HG02981 (cell line): ENCODE measurements around the gene ITGA11.

Experiments used
- ATAC-seq: cut with Tn5 transposase; IDR thresholded peaks from one replicate; pipeline ENCODE4 v1.9.1; 2021; ENCODE audit warnings: mild to moderate bottlenecking, moderate library complexity; ENCODE audit not compliant: unreplicated experiment

Gene ITGA11

DNA sequence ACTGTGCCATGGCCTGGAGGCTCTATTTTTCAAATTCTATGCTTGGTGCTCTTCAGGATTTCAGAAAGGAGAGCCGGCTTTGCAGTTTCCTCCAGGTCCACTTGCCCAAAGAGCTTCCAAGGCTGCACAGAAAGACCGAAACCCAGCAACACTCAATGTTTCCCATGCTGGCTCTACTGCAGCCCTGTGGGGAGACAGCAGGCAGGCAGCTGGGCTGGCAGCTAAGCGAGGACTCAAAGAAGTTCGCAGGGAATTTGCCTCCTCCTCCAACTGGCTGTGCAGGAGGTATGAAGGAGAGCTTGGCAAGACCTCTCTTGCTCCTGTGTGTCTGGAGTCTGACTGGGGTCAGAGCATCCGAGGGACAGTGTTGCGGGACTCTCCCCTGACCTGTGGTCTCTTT is 17.4 kb upstream of the ITGA11 start:
- ATAC-seq = no peak

DNA sequence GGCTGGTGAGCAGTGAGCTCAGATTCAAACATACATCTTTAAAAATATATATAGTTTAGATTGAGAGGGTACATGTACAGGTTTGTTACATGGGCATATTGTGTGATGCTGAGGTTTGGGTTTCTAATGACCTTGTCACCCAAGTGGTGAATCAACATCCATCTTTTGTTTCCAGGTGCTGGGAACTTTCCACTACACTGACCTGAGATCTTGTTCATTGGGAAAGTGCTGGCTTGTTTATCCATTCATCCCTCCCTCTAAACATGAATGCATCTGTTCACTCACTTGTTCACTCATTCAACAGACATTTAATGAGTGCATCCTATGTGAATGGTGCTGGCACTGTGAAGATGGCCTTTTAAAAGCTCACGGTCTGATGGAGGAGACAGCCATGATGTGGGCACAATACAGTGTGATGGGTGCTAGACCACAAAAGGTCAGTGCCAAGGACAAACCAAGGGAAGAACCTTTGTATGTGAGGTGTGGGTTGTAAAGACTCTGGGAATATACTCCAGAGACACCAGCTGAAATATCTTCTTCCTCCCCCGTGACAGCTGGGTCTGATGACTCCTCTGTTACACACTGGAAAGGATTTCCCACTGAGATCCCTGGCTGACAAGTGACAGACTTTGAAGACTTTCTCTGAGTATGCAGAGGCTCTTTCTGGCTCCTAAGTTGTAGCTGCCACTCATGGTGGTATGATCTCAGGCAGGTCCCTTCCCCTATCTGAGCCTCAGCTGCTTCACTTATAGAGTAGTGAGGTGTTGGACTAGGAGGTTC is 16.2 kb upstream of the ITGA11 start:
- no peak for ATAC-seq

DNA sequence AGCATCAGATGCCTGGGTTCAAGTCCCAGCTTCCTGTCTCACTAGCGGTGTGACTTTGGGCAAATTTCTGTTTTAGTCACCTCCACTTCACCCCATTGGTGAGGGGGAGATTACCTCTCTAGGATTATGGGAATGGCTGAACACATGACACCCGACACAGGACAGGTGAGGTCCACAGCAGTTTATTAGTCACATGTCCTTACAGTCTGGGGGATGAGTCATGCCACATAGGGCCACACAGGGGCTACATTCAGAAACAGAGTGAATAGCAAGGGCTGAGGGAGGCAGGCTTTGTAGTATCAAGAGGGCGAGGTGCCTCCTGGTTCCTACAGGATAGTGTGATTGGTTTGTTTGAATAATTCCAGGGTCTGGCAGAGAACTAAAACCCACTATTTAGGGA is 15.2 kb upstream of the ITGA11 start:
- ATAC-seq = no peak

DNA sequence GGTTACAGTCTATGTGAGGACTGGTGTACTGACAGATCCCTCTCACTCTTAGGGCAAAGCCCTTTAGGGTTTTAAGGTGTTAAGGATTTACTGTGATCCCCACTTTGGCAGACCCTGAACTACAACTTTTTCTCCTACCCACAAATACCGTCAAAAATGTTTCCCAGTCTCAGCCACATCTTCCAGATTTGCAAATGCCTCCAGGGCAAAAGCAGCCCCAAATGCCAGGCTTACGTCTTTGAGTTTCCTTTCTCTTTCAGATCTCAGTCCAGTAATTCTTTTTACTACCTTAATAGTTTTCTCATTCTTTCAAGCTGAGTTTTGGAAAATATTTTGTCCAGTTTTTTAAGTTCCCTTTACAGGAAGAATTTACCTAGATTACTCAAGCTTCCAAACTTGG is 13.4 kb upstream of the ITGA11 start:
- ATAC-seq = no peak

DNA sequence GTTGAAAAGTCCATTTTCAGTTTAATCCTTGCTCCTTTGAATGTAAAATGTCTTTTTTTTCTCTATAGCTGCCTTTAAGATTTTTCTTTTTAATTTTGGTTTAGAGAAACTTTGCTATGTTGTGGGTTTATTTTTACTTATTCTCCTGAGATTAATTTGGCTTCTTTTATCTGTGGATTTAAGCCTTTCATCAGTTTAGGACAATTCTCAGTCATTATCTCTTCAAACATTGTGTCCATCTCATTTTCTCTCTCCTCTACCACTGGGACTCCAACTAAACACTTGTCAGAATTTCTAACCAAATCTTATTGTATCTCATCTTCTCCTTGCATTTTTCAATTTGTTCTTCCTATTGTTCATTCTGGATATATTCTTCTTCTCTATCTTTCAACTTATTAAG is 12.4 kb upstream of the ITGA11 start:
- no peak for ATAC-seq

DNA sequence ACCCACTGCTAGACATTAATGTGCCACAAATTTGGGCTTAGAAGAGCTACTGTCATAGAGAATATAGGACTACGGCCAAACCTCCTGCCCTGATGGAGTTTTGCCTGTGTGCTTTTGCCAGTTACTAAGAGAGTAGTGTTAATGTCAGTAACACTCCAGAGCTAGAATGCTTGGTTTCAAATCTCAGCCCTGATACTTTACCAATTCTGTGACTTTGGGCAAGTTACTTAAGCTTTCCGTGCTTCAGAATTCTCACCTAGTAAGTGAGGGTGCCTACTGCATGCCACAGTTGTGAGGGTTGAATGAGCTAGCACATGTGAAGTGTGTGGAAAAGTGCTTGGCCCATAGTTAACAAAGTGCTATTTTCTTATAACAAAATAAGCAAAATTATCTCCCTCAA is 10.9 kb upstream of the ITGA11 start:
- no peak for ATAC-seq

DNA sequence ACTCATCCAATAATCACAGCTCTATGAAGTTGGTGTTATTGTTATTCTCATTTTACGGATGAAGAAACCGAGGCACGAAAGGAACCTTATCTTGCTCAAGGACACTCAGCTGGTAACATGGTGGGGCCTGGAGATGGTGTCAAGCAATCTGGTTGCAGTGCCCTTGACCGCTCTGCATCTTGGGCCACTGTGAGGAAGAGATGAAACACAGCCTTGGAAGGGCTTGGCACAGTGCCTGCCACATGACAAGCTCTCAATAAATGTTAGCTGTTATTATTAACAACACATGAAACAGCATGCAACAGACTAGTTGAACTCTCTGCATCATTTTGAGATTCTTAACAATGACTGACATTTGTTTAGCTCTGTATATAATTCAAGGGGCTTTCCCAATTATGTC is 10.1 kb upstream of the ITGA11 start:
- no peak for ATAC-seq

DNA sequence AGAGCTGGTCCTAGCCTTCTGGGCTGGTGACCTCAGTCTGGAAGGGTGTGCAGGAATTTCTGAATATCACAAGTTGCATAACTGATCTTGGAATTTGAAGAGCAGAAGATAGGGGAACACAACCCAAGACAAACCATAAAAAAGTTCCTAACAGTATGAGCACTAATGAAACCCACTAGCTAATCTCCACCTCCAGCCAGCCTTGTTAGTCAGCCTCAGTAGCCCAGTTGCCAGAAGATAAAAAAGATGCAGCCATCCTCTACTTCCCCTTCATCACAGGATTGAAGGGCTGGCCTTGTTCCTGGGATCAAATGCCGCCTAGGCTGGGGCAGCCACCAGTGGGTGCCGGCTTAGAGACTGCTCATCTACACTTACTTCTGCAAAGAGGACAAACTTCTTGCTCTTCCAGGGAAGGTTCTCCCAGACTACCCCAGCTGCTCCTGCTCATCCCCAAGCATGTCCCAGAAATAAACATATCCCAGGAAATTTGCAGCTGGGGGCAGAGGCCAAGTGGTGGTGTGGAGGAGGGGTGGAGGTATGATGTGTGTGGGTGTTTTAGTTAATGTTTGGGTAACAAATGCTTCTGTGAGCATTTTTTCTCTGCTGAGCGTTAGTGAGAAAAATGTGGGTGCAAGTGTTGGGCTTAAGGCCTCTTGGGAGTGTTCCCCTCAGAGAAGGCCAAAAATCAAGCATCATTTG is 9.2 kb upstream of the ITGA11 start:
- ATAC-seq = no peak

DNA sequence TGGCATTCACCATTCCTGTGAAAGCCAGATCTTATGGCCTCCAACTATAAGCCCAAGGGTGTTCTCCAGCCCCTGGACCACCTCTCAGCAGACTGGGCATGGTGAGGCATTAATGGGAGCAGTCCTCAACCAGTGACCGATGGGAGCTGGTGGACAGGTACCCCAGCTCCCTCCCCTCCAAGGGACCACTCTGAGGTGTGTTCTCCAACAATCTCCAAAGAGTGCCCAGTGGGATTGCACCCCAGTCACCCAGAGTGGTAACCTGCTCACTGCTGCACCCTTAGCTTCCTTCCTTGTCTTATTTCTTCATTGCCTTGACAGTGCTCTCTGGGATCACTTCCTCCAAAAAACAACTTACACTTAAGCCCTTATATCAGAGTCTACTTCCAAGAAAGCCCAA is 8.2 kb upstream of the ITGA11 start:
- no peak for ATAC-seq

DNA sequence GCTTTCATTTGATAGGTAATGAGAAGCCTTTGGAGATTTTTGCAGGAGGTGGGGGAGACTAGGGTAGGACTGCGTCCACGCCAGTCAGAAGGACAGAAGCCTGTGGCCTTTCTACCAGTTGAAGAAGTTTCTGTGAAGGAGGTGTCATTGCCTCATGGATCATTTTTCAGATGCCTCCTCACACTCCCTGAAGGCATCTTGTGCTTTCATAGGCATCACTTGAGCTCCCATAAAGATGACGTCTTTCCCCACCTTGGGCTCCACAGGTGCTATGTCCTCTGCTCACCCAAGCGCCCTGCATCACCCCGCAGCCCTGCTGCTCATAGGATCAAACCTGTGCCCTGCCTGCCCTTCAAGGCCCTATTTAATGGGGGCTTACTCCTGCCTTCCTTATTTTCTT is 7.5 kb upstream of the ITGA11 start:
- ATAC-seq = no peak

DNA sequence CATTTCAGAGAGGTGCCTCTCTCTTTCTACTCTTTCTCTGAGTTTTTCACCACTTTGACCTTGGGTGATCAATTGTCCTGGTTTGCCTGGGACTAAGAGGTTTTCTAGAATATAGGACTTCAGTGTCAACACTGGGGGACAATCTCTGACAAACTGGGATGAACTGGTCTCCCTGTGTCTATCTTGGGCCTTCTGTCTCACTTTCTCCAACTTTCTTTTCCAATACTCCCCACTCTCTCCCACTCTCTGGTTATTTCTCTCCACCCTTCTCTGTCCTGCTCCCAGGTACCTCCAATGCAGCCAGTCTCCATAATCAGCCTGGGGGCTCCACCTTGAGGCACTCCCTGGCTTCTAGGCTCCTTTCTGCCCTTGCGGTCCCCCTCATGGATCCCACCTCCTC is 4.7 kb upstream of the ITGA11 start:
- ATAC-seq = no peak

DNA sequence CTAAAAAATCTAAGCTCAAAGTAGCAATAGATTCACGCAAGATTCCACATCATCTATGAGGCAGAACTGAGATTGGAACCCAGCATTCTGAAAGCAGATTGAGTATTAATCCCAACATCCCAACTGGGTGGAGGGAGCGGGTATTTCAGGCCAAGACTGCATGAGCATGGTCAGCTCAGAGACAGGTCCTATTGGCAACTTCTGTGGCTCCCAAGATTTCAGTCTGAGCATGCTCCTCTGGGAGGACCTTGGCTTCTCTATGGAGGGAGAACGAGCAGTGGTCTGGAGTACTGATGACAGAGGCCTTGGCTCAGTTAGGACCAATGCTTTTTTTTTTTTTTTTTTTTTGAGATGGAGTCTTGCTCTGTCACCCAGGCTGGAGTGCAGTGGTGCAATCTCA is 4.0 kb upstream of the ITGA11 start:
- ATAC-seq = no peak

DNA sequence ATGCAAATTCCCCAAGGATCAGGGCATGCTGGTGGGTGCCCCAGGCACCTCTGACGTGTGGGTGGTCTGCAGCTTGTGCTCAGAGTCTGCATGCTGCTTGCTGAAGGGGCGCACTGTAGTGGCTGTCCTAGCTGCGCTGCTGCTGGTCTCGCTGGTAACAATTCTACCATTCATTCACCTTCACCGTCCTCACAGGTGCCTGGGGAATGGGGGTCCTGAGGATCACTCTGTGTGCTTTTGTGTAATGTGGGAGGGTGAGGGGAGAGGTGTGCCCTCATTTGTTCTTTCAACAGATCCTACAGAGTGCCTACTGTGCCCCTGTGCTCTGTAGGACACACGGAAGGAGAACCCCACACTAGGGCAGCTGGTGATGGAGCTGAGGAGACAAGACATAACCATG is 2.1 kb upstream of the ITGA11 start:
- no peak for ATAC-seq

DNA sequence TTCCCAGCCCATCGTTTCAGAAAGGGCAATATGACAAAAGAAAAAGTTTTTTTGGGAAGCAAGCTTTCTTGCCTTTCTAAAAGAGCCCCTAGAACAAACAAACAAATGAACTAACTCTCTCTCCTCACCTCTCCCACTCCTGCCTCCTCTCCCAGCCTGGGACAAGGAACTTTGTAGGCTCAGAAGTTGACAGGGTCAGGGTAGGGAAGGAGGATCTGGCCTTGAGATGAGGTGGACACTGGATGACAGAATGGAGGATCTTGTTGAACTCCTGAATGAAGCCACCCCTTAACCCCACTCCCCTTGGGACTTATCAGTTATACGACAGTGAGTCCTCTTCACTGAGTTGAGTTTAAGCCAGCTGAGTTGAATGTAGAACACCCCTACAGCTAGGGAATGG is 1.6 kb upstream of the ITGA11 start:
- no peak for ATAC-seq

DNA sequence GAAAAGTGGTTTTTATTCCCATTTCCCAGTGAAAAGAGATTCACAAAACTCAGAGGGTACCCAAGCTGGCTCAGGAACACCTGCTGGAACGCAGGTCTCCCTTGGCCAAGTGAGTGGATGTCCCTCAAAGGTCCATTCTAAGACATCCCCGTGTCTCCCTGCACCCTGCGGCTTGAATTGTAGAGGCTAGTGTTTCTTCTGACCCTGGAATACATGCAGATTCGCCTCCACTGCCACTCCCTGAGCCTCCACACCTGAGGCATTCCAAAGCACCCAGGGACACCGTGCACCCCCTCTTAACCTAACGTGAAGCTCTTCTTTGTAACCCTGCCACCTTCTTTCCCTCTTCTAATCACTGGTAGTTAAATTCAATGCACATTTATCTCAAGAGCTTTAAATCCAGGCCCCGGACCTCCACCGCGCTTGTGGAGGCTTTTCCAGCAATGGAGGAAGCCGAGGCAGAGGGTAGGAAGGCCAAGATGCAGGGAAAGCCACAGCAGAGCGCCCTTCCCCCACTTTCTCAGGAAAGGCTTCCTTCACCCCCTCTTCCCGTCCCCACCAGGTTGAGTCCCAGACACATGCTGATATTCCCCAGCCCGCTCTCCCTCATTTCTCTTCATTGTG is 590 bp upstream of the ITGA11 start:
- ATAC-seq = no peak

DNA sequence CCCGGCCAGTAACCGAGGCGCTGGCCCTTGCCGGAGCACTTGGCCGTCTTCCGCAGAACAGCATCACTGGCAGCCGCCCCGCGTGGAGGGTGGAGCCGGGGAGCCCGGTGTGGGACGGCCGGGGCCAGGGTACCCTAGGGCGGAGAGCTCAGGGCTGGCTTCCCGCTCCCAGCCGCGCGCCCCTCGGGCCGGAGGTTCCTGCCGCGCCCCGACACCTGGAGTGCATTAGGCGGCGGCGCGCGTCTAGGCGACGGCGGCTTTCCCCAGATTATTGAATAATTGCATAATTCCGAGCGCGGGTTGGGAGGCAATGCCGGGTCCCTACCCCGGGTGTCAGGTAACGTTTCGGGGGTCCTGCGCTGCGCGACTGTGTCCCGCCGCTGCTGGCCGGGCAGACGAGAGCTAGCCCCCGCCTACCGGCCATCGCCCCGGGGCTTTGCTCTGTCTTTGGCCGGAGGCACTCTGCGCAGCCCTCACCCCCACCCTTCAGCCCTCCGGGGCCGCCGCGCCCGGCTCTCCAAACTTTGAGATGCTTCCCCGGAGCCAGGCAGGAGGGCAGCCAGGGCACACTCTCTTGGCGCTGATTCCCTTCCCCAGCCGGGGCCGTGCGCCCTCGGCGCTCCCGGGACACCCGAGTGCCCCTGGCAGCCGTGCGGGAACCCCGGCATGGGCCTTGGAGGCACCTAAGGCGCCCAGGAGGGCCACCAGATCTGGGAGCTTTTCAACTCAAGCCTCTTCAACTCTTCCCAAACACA is 749 bp downstream of the ITGA11 start:
- ATAC-seq = no peak

DNA sequence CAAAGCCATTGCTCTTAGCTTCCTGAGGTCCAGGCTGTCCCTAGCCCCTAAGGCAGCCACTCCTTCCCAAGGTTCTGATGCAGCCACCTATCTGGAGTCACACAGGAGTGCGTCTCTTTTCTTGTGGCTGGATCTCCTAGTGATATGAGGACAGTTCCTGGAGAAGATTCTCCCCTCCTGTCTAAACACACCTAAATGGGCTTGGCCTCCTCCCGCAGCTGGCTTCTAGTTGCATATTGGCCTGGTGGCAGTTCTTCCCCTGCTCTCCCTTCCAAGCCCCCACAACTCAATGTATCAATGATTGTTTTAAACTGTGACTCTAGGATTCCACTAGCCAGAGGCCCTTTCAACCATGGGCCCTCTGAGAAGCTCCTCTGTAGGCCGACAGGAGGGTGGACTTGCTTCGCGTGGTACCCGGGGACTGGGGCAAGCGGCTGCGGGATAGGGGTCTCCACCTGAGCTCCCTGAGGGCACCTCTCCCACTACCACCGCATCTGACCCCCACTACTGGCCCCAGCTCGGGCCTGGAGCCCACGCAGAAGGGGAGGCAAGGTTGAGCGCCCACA is 1.4 kb downstream of the ITGA11 start:
- ATAC-seq = no peak

DNA sequence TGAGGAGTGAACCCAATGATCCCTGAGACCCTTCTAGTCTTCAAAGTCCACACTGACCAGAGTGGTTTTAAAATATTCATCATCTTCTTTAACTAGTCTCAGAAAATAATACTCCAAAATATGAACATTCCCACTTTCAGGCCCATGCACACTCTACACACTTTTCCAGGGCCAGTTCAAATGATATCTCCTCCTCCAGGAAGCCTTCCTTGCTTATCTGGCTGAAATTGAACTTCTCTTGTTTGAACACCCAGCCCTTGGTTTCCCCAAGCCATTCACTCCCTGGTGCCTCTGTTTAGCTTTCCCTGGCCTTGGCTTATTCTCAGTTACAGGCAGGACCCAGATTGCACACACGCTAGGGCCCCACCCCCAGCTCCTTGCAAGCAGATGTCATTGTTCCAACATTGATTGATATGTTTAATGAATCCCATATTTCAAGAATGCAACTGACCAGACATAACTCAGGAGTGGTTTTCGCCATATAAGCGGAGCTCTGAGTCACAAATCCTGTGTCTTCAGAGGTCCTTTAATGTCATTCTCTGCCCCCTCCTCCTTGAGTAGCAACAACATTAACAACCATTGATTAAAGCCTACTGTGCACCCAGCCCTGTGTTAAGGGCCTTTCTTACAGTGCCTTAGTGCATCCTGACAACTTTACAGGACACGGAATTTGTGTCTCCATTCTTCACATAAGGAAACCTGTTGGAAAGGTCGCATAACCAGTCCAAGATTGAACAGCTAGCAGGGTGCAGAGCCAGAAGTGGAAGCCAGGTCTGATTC is 2.1 kb downstream of the ITGA11 start:
- ATAC-seq = no peak

DNA sequence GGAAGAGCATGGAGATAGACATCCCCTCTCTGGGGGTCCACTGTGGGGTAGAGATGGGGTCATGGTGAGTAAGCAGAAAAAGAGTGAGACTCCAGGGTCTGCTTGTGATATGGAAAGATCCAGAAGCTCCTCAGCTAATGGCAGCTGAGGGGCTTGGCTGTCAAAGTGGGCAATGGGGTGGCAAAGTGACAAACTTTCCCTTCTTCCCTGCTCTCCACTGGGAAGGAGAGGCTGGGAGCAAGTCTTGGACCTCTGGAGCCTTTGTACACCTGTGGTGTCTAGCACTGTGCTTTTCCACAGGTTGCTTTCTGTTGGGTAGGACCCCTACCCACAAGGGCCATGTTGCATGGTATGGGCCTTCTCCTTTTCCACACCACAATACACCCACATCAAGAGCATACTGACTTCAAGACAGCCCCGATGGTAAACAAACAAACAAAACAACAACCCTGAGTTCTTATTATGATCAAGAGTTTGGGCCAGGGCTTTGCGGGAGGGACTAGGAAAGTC is 3.5 kb downstream of the ITGA11 start:
- no peak for ATAC-seq

DNA sequence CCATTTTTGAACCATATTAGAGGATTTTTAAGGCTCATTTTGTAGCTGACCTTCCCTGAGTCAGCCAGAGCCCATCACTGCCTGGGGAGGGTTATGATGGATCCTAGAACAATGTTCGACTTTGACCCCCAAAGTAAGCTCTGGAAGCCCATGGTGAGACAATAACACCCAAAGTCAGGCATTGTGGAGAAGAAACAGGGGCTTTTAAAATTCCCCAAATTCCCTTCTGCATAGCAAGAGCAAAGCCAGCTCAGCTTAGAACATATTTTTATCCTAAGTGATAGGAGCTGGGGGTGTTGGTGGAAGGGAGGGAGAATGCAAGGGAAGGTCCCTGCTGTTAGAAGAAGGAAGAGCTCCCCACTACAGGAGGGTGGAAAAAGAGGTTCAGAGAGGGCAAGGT is 4.0 kb downstream of the ITGA11 start:
- no peak for ATAC-seq
